GM18907 (cell line): ENCODE measurements around the gene DMD.

Source experiments
- ATAC-seq: cut with Tn5 transposase; IDR thresholded peaks from one replicate; pipeline ENCODE4 v1.9.1; 2021; ENCODE audit warnings: mild to moderate bottlenecking, moderate library complexity; ENCODE audit not compliant: unreplicated experiment

The DMD gene

DNA sequence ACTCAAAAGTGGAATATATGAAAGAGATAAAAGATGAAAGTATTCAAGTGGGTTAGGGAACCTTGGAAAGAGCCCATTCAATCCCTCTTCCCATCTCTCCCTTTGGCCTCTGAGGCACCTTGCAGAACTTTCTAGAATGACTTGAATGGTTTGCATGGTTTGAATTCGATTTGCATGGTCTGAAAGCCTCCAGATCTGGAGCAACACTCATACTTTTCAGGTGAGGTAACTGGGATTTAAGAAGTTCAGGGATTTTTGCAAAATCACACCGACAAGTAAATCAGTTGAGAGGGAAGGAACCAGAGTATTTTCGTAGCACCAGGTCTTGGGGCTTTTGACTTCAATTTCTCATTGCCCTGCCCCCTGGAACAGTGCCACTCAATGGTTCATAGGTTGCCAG is 1663.5 kb downstream of the DMD start:
- no peak for ATAC-seq

- ATAC-seq = no peak
Measured at GRCh38 chrX:31547416-31547815, 1663.9 kb downstream of the DMD start.

DNA sequence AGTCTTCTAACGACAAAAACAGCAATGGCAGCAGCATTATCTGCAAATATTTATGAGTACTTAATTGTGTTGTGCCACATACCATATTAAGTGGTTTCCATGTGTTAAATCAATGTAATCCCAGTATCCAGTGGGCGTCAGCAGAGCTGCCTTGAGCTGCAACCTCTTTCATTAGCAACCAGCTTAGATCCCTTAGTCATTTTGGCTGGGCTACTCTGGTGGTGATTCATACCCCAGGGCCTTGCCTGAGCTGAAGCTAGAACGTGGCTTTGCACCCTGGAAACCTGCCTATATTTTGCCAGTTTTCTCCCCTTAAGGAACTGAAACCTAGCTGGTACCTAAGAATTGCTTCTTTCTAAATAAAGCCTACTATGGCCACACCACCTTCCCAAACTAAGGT is 1665.2 kb downstream of the DMD start:
- no peak for ATAC-seq

DNA sequence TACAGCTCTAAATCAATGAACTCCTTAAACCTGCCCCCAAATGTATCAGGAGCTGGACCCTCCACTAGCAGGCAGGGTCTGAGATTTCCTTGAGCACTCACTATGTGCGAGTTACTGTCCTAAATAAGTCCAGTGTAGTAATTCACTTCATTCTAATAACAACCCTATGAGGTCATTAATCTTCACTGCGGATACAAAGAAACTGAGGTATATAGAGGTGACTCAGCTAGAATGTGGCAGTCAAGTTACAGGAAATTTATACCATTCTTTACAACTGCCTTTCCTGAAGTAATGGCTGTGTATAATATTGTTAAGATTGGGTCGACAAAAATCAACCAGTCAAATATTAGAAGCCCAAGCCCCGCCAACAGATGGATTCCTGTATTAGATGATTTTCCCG is 1665.6 kb downstream of the DMD start:
- ATAC-seq = no peak

- ATAC-seq = no peak
Measured at GRCh38 chrX:31545191-31545590, 1666.2 kb downstream of the DMD start.

- no peak for ATAC-seq
Measured at GRCh38 chrX:31543634-31544033, 1667.7 kb downstream of the DMD start.

- ATAC-seq = no peak
Measured at GRCh38 chrX:31542566-31542965, 1668.8 kb downstream of the DMD start.

- no peak for ATAC-seq
Measured at GRCh38 chrX:31540313-31540712, 1671.0 kb downstream of the DMD start.

GRCh38 chrX:31527455-31528126 is 1683.8 kb downstream of the DMD start:
- no peak for ATAC-seq

DNA sequence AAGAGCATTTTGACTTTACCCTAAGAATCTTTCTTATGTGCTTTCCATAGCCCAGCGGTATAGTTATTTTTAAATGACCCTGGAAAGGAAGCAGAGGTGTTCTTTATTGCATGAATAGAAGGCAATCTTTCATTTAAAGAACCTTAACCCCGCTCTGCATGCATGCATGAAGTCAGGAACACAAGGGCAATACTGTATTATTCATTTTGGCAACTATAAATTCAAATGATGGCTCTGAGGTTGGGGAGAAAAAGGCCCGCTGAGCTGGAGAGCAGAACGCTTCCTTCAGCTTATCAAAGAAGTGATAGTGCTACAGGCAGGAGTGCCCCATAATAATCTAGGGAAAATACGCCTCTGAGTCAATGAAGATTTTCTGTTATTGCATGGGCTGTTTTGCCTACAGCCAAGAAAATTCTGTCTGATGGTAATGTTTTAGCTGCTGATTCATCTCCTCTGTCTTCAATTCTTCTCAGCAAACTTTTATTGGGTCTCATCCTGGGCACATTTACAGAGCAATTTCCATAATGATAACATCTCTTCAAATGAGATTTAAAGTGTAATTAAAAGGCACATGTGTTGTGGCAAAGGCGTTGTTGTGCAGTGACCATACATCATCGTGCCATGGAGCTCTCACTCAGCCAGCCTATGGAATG is 1687.3 kb downstream of the DMD start:
- ATAC-seq = no peak

GRCh38 chrX:31522760-31523159 is 1688.6 kb downstream of the DMD start:
- ATAC-seq = no peak

DNA sequence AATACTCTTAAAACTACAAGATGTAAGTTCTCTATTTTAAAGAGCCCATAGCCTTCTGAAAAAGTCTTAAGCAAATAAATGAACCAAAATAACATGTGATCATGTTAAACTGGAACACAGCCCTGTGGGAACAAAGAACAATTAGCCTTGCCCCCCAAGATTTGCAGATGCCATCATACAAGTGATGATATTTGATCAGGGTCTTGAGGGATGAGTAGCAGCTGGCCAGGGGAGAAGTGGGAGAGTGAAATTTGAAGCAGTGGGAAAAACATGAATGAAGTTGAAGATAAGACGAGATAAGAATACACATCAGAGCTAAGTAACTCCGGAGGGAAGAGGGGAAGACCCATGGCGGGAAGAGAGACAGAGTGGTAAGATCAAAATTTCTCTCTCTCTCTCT is 1689.4 kb downstream of the DMD start:
- no peak for ATAC-seq

DNA sequence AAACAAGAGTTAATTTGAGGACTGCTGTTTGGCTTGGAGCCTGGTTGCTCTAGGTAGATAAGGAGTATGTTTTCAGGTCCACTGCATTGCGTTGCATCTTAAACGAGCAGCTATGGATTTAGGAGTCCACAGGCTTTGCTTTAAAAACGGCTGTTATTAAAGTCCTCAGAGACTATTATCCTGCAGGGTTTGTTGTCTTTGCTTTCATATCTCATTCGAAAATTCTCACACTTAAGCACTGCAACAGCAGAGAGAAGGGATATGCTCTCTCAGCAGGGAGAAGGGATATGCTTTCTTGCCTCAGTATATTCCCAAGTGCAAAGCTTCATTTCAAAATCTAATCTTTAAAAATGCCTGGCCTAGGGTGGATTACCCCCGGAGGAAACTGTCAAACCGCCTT is 1694.8 kb downstream of the DMD start:
- ATAC-seq = no peak

GRCh38 chrX:31508338-31508737 is 1703.0 kb downstream of the DMD start:
- ATAC-seq = no peak

DNA sequence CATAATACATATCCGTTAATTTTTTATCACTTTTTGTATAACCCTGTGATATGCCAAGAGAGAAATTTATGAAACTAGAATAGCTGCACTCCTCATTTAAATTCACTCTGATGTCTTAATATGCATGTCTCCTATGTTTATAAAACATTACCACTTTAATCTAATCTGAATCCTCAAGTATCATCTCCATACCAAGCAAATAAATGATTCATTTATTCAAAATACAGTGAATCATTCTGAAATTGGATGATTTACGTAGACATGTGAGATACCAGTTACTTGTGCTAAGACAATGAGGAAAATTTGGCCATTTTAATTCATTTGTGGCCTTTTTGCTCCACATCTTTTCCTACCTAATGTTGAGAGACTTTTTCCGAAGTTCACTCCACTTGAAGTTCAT is 1704.4 kb downstream of the DMD start:
- no peak for ATAC-seq

GRCh38 chrX:31506360-31506759 is 1705.0 kb downstream of the DMD start:
- no peak for ATAC-seq

DNA sequence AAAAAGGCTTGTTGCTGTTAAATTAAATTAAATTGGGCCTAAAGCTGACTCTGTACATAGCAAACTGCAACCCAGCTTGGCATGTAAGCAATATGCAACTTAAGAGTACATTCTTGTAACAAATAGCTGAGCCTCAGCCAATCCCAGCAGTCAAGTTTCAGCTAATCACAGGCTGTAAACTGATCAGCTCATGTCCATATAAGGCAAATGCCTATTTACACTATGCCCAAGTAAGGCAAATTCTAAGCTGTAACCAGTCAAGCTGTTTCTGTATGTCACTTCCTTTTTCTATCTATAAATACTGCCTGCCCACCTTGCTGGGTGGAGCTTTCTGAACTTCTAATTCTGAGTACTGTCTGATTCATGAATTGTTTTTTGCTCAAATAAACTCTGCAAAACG is 1710.4 kb downstream of the DMD start:
- ATAC-seq = peak; percentile 58

GRCh38 chrX:31499109-31499508 is 1712.2 kb downstream of the DMD start:
- ATAC-seq = no peak

DNA sequence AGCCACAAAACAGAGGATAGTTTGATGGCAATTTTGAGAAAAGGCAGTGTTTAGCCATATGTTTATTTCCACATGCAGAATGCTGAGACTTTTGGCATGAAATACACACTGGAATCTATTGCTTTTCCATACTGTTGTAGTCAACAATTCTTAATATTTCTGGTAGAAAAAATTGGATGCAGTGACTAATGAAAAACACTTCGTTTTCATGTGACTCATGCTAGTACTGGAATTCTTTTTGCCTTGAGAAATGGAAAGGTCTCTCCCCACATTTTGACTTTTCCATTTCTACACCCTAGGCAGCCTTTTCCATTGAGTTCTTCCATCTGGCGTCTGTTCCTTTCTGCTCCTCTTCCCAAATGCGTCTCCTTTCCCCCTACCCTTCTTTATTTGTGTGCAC is 1714.3 kb downstream of the DMD start:
- ATAC-seq = no peak

- ATAC-seq = no peak
Measured at GRCh38 chrX:31487951-31488350, 1723.4 kb downstream of the DMD start.

DNA sequence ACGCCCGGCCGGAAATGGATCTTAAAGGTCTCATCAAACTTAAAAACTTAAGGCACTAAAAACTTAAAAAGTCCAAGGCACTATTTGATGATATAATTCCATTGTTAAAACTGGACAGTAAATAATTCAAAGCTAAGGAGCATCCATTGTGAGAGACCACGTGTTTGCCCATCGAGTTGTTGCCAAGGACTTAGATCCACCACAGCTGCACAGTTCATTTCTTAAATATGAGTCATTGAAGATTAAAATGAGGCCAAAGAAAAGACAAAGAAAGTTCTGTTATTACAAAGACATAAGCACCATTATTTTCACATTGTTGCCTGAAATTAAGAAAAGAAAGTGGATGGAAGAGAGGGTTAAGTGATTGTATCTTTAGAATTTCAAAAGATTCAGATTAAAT is 1728.0 kb downstream of the DMD start:
- no peak for ATAC-seq

- ATAC-seq = no peak
Measured at GRCh38 chrX:31480696-31481095, 1730.7 kb downstream of the DMD start.

GRCh38 chrX:31471229-31471628 is 1740.1 kb downstream of the DMD start:
- ATAC-seq = no peak
